ENCODE results near the gene UBL4A.

Gene UBL4A

GRCh38 chrX:154457491-154458115 lies 28.8 kb downstream of the UBL4A start:
- Histone ChIP-seq H4K20me1 (ENCODE audit: insufficient read depth, low read length) (no peaks in the 10 kb centered on the region), H3F3A (ENCODE audit: insufficient read depth, low read length) (no peaks in the 10 kb centered on the region), H3K27me3 (ENCODE audit: insufficient read depth, low read length) (no peaks in the 10 kb centered on the region), H3K9ac (ENCODE audit: low read length) (peak overlapping the region; percentile 34; the same call in 1 of the 2 replicates), H3K4me1 (ENCODE audit: insufficient read depth, low read length, severe bottlenecking) (peaks cover 5% of the 10 kb centered on the region), H3K4me3 (ENCODE audit: low read depth, low read length, poor library complexity, severe bottlenecking) (peak overlapping the region; percentile 65), H3K4me2 (ENCODE audit: low read length) (peak overlapping the region; percentile 74), H3K9me2 (ENCODE audit: low read depth, low read length) (no peaks in the 10 kb centered on the region), H3K9me3 (ENCODE audit: low read length) (no peaks in the 10 kb centered on the region), H2AFZ (ENCODE audit: low read length) (no peak overlapping the region), H3K27ac (ENCODE audit: low read depth, low read length, poor library complexity, severe bottlenecking) (no peak overlapping the region), H3K79me2 (ENCODE audit: insufficient read depth, low read length) (no peaks in the 10 kb centered on the region), H3K36me3 (ENCODE audit: insufficient read depth, low read length) (no peaks in the 10 kb centered on the region; the same call in 1 of the 2 replicates)
- TF ChIP-seq EZH2 (IDR thresholded peaks at IDR 0.05; ENCODE audit: borderline replicate concordance, low read length): no peak
- TF ChIP-seq, protein P1, sequence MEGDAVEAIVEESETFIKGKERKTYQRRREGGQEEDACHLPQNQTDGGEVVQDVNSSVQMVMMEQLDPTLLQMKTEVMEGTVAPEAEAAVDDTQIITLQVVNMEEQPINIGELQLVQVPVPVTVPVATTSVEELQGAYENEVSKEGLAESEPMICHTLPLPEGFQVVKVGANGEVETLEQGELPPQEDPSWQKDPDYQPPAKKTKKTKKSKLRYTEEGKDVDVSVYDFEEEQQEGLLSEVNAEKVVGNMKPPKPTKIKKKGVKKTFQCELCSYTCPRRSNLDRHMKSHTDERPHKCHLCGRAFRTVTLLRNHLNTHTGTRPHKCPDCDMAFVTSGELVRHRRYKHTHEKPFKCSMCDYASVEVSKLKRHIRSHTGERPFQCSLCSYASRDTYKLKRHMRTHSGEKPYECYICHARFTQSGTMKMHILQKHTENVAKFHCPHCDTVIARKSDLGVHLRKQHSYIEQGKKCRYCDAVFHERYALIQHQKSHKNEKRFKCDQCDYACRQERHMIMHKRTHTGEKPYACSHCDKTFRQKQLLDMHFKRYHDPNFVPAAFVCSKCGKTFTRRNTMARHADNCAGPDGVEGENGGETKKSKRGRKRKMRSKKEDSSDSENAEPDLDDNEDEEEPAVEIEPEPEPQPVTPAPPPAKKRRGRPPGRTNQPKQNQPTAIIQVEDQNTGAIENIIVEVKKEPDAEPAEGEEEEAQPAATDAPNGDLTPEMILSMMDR (IDR thresholded peaks at IDR 0.05; ENCODE audit: low read length): no peak

- no peaks in the 10 kb centered on the region for H3K27me3 ChIP-seq (ENCODE audit: insufficient read depth, low read length)
- H3K4me2 ChIP-seq (ENCODE audit: low read length): no peak overlapping the region
- H3K9me3 ChIP-seq (ENCODE audit: low read length): no peaks in the 10 kb centered on the region
- no peaks in the 10 kb centered on the region for H3K4me1 ChIP-seq (ENCODE audit: insufficient read depth, low read length, severe bottlenecking)
- no peak overlapping the region for H3K4me3 ChIP-seq (ENCODE audit: low read depth, low read length, poor library complexity, severe bottlenecking)
- no peak overlapping the region for H2AFZ ChIP-seq (ENCODE audit: low read length)
- no peaks in the 10 kb centered on the region for H3K79me2 ChIP-seq (ENCODE audit: insufficient read depth, low read length)
- no peak overlapping the region for H3K27ac ChIP-seq (ENCODE audit: low read depth, low read length, poor library complexity, severe bottlenecking)
- H3K9ac ChIP-seq (ENCODE audit: low read length): no peak overlapping the region
- no peaks in the 10 kb centered on the region for H3F3A ChIP-seq (ENCODE audit: insufficient read depth, low read length)
- no peaks in the 10 kb centered on the region for H3K9me2 ChIP-seq (ENCODE audit: low read depth, low read length)
- no peak for TF ChIP-seq EZH2 (IDR thresholded peaks at IDR 0.05; ENCODE audit: borderline replicate concordance, low read length)
- TF ChIP-seq, protein P1 (IDR thresholded peaks at IDR 0.05; ENCODE audit: low read length): no peak
- peaks cover 5% of the 10 kb centered on the region for H3K36me3 ChIP-seq (ENCODE audit: insufficient read depth, low read length)
- no peaks in the 10 kb centered on the region for H4K20me1 ChIP-seq (ENCODE audit: insufficient read depth, low read length)
These were observed 33.6 kb downstream of the UBL4A start for GRCh38 chrX:154452823-154453222.

GRCh38 chrX:154450312-154450711 lies 36.1 kb downstream of the UBL4A start:
- H3K36me3 ChIP-seq (ENCODE audit: insufficient read depth, low read length): peaks cover 5% of the 10 kb centered on the region

More at GRCh38 chrX:154450312-154450711, 36.1 kb downstream of the UBL4A start:
- Histone ChIP-seq H3F3A (ENCODE audit: insufficient read depth, low read length) (no peaks in the 10 kb centered on the region), H3K79me2 (ENCODE audit: insufficient read depth, low read length) (no peaks in the 10 kb centered on the region), H2AFZ (ENCODE audit: low read length) (no peak overlapping the region), H3K4me1 (ENCODE audit: insufficient read depth, low read length, severe bottlenecking) (peaks cover 4% of the 10 kb centered on the region), H3K27me3 (ENCODE audit: insufficient read depth, low read length) (no peaks in the 10 kb centered on the region), H3K4me3 (ENCODE audit: low read depth, low read length, poor library complexity, severe bottlenecking) (no peak overlapping the region), H3K9me2 (ENCODE audit: low read depth, low read length) (no peaks in the 10 kb centered on the region), H3K9ac (ENCODE audit: low read length) (no peak overlapping the region), H4K20me1 (ENCODE audit: insufficient read depth, low read length) (no peaks in the 10 kb centered on the region), H3K4me2 (ENCODE audit: low read length) (no peak overlapping the region), H3K9me3 (ENCODE audit: low read length) (no peaks in the 10 kb centered on the region), H3K27ac (ENCODE audit: low read depth, low read length, poor library complexity, severe bottlenecking) (no peak overlapping the region)
- no peak for TF ChIP-seq EZH2 (IDR thresholded peaks at IDR 0.05; ENCODE audit: borderline replicate concordance, low read length)
- TF ChIP-seq, protein P1 (IDR thresholded peaks at IDR 0.05; ENCODE audit: low read length): no peak

Measured in OCI-LY1 (cell line).